OCI-LY1 (cell line): ENCODE results near the gene ZNF785.
A peak's percentile ranks its signal among the peaks of the same experiment; 100 is the strongest.
"Not testable (repeated sequence)": the region's sequence is repeated elsewhere in the genome, so short reads cannot be mapped to it uniquely, and the experiment has no call there.

Experiments used
- H2AFZ ChIP-seq: fragments of 200-600 bp; sonication (generic), shearing (Covaris generic); 2 replicates; pipeline ENCODE4 v1.6.0; 2014; ENCODE audit warnings: antibody characterized with exemption, mild to moderate bottlenecking, low read length
- H3F3A ChIP-seq: fragments of 200-600 bp; sonication (generic), shearing (Covaris generic); 2 replicates; pipeline ENCODE4 v1.6.0; 2014; ENCODE audit warnings: mild to moderate bottlenecking, antibody characterized with exemption, low read length, moderate library complexity; ENCODE audit not compliant: insufficient read depth
- H3K27ac ChIP-seq: fragments of 200-600 bp; sonication (generic); 2 replicates; pipeline ENCODE4 v1.5.1; 2014; ENCODE audit warnings: low read length, mixed run types, mild to moderate bottlenecking, low read depth; ENCODE audit not compliant: poor library complexity, severe bottlenecking
- H3K27me3 ChIP-seq: fragments of 200-600 bp; sonication (generic); 2 replicates; pipeline ENCODE4 v1.6.0; 2014; ENCODE audit warnings: antibody characterized with exemption, mild to moderate bottlenecking, low read length, moderate library complexity; ENCODE audit not compliant: insufficient read depth
- H3K36me3 ChIP-seq: fragments of 200-600 bp; sonication (generic); 2 replicates; pipeline ENCODE4 v1.6.1; 2014; ENCODE audit warnings: mild to moderate bottlenecking, antibody characterized with exemption, low read length, moderate library complexity, mixed read lengths; ENCODE audit not compliant: insufficient read depth
- H3K4me1 ChIP-seq: fragments of 200-600 bp; sonication (generic); 2 replicates; pipeline ENCODE4 v1.5.1; 2014; ENCODE audit warnings: mild to moderate bottlenecking, low read length, moderate library complexity; ENCODE audit not compliant: insufficient read depth, severe bottlenecking
- H3K4me2 ChIP-seq: fragments of 200-600 bp; sonication (generic), shearing (Covaris generic); 2 replicates; pipeline ENCODE4 v1.6.1; 2014; ENCODE audit warnings: low read length
- H3K4me3 ChIP-seq: fragments of 200-600 bp; sonication (generic); 2 replicates; pipeline ENCODE4 v1.5.1; 2014; ENCODE audit warnings: low read length, low read depth, mild to moderate bottlenecking, mixed read lengths; ENCODE audit not compliant: poor library complexity, severe bottlenecking
- H3K79me2 ChIP-seq: fragments of 200-600 bp; shearing (Covaris generic); 2 replicates; pipeline ENCODE4 v1.6.1; 2016; ENCODE audit warnings: mixed run types, low read length, mixed read lengths; ENCODE audit not compliant: insufficient read depth
- H3K9ac ChIP-seq: fragments of 200-600 bp; sonication (generic), shearing (Covaris generic); 2 replicates; pipeline ENCODE4 v1.6.1; 2014; ENCODE audit warnings: mild to moderate bottlenecking, low read length, mixed read lengths
- H3K9me2 ChIP-seq: fragments of 200-600 bp; sonication (generic), shearing (Covaris generic); 2 replicates; pipeline ENCODE4 v1.6.1; 2014; ENCODE audit warnings: low read depth, mild to moderate bottlenecking, low read length, mixed read lengths
- H3K9me3 ChIP-seq: fragments of 200-600 bp; shearing (Covaris generic); 2 replicates; pipeline ENCODE4 v1.6.1; 2014; ENCODE audit warnings: low read length, mixed read lengths
- H4K20me1 ChIP-seq: fragments of 200-600 bp; sonication (generic), shearing (Covaris generic); 2 replicates; pipeline ENCODE4 v1.6.0; 2016; ENCODE audit warnings: mild to moderate bottlenecking, low read length; ENCODE audit not compliant: insufficient read depth
- EZH2 ChIP-seq: fragments of 200-600 bp; sonication (generic), shearing (Covaris generic); IDR thresholded peaks from 2 replicates; pipeline ENCODE4 v1.8.0; 2017; ENCODE audit warnings: borderline replicate concordance, mixed run types, mild to moderate bottlenecking, antibody characterized with exemption, low read length, moderate library complexity, mixed read lengths
- TF ChIP-seq, protein P1 (sequence below): fragments of 200-600 bp; sonication (generic), shearing (Covaris generic); IDR thresholded peaks from 2 replicates; pipeline ENCODE4 v1.5.1; 2017; ENCODE audit warnings: mild to moderate bottlenecking, antibody characterized with exemption, low read length, moderate library complexity, mixed read lengths

ZNF785 gene

DNA sequence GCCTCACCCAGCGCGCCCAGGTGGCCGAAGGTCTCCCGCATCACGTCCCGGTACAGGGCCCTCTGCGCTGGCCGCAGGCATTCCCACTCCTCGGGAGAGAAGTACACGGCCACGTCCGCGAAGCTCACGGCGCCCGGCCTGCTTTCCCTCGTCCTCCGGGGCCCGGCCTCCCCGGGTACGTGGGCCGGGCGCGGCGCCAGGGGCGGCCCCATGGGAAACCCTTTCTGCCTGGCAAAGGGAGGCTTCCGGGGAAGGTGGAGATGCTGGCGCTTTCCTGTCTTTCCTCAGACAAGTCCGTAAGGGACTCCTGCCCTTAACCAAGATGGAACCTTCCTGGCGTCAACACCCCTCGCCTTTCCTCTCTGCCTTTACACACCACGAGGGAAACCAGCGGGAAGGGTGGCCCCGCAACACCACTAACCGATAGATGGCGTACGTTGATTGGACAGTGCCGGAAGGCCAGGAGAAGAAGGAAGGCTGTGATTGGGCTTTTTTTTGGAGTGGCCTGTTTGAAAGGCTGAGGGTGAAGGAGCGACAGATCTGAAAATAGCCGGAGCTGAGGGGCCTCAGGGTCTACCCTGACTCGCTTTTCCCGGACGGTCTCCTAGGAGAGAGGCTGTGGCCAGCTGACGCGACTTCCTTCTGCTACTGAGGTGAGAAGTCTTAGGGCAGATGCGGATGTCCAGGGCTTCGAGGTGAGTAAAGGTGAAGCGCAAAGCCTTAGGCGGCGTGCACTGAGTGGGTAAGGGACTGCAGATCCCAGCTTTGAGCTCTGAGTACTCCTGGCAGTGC, at the start of gene ZNF785:
Gene ZNF785 (minus strand): TSS at position 298 of the 792 bp plus-strand sequence. CDS start 86 bp downstream, at position 212.
- H2AFZ ChIP-seq = 0 out of 2 replicates have a peak within 1 kb of the TSS, but pooled peaks have one; percentile 41
- H4K20me1 ChIP-seq = no peaks in the 10 kb centered on the region
- peaks cover 24% of the 10 kb centered on the region for H3K4me1 ChIP-seq
- no peaks in the 10 kb centered on the region for H3K9me2 ChIP-seq
- no peaks in the 10 kb centered on the region for H3K79me2 ChIP-seq
- H3K27me3 ChIP-seq = no peaks in the 10 kb centered on the region
- H3K4me2 ChIP-seq = peak within 1 kb of the TSS; percentile 71
- H3K9ac ChIP-seq = peak within 1 kb of the TSS; percentile 59
- no peaks in the 10 kb centered on the region for H3F3A ChIP-seq
- TF ChIP-seq, protein P1, sequence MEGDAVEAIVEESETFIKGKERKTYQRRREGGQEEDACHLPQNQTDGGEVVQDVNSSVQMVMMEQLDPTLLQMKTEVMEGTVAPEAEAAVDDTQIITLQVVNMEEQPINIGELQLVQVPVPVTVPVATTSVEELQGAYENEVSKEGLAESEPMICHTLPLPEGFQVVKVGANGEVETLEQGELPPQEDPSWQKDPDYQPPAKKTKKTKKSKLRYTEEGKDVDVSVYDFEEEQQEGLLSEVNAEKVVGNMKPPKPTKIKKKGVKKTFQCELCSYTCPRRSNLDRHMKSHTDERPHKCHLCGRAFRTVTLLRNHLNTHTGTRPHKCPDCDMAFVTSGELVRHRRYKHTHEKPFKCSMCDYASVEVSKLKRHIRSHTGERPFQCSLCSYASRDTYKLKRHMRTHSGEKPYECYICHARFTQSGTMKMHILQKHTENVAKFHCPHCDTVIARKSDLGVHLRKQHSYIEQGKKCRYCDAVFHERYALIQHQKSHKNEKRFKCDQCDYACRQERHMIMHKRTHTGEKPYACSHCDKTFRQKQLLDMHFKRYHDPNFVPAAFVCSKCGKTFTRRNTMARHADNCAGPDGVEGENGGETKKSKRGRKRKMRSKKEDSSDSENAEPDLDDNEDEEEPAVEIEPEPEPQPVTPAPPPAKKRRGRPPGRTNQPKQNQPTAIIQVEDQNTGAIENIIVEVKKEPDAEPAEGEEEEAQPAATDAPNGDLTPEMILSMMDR = peak; percentile 50; the same call in 1 of the 2 replicates
- TF ChIP-seq EZH2 = no peak
- H3K9me3 ChIP-seq = no peaks in the 10 kb centered on the region
- H3K27ac ChIP-seq = no peak within 1 kb of the TSS
- H3K36me3 ChIP-seq = peaks cover 4% of the 10 kb centered on the region; the same call in 1 of the 2 replicates
- H3K4me3 ChIP-seq = peak within 1 kb of the TSS; percentile 57

DNA sequence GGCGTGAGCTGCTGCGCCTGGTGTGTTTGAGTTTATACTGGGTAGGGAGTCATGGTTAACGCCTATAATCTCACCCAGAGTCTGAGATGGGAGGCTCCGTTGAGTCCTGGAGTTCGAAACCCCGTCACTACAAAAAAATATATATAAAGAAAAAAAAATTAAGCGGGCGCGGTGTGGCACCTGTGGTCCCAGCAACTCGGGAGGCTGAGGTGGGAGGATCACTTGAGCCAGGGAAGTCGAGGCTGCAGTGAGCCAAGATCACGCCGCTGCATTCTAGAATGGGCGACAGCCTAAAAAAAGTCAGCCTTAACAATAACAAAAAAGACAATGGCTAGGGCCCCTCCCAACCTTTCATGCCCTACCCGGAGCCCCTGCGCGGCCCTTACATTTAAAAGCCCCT, 48.0 kb upstream of the ZNF785 start:
- Histone ChIP-seq H3K9me2 (no peaks in the 10 kb centered on the region), H3K4me1 (peaks cover 22% of the 10 kb centered on the region), H3F3A (no peaks in the 10 kb centered on the region), H4K20me1 (no peaks in the 10 kb centered on the region), H3K79me2 (no peaks in the 10 kb centered on the region), H3K27ac (peak overlapping the region; percentile 59), H3K27me3 (no peaks in the 10 kb centered on the region), H3K4me3 (peak overlapping the region; percentile 90), H3K9ac (peak overlapping the region; percentile 84), H3K9me3 (no peaks in the 10 kb centered on the region), H3K4me2 (peak overlapping the region; percentile 85), H3K36me3 (no peaks in the 10 kb centered on the region), H2AFZ (no peak overlapping the region)
- TF ChIP-seq EZH2 = no peak
- TF ChIP-seq, protein P1 = no peak

DNA sequence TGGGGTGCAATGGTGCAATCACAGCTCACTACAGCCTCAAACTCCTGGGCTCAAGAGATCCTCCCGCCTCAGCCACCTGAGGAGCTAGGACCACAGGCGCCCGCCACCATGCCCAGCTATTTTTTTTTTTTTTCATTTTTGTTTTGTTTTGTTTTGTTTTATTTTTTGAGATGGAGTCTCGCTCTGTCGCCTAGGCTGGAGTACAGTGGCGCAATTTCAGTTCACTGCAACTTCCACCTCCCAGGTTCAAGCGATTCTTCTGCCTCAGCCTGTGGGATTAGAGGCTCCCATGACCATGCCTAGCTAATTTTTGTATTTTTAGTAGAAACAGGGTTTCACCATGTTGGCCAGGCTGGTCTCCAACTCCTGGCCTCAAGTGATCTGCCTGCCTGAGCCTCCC, 47.0 kb upstream of the ZNF785 start:
- H2AFZ ChIP-seq, H4K20me1 ChIP-seq, H3F3A ChIP-seq, H3K9ac ChIP-seq, H3K79me2 ChIP-seq, H3K4me2 ChIP-seq, H3K4me3 ChIP-seq, H3K9me2 ChIP-seq, H3K27me3 ChIP-seq, H3K27ac ChIP-seq, H3K36me3 ChIP-seq, H3K9me3 ChIP-seq: not testable (repeated sequence)
- peaks cover 23% of the 10 kb centered on the region for H3K4me1 ChIP-seq
